HG03135 (cell line): ENCODE data around the gene GMPPA.

Experiments
- ATAC-seq: cut with Tn5 transposase; IDR thresholded peaks from one replicate; pipeline ENCODE4 v1.9.1; 2021; ENCODE audit warnings: mild to moderate bottlenecking, moderate library complexity; ENCODE audit not compliant: unreplicated experiment

The GMPPA gene

DNA sequence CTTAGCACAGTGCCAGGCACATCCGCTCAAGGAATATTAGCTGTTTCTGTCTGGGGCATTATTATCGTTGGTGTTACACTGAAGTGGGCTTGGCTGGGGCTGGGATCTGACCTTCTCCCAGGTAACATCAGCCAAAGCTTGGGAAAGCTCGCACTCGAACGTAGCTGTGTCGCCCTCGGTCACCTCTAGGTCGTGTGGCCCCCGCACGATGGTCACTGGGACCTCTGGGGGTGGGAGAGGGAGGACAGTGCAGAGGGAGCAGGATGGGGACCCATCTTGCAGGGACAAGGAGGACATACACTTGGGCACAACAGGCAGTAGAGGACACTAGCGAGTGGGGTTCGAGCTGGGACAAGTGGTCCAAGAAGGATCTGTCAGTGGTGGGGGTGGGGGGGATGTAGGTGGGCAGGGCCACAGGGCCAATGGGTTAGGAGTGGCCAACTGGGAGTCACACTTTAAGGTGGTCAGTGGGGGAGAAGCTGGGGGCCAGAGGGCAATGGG is 54.8 kb downstream of the GMPPA start:
- ATAC-seq: no peak

DNA sequence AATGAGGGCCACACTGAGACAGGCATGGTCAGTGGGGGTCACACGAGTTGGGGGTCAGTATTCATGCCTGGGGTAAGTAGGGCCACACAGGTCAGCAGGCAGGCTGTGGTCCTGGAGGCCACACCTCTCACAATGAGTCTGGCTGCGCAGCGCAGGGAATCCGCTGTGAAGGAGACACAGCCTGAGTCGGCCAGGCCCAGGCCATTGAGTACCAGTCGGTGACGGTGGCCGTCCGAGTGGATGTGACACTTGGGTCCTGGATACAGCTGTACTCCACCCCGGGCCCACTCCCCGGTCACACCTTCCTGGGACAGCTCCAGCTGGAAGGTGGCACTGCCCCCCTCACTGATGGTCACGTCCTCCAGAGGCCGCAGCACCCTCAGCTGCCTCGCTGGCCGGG is 55.7 kb downstream of the GMPPA start:
- no peak for ATAC-seq

DNA sequence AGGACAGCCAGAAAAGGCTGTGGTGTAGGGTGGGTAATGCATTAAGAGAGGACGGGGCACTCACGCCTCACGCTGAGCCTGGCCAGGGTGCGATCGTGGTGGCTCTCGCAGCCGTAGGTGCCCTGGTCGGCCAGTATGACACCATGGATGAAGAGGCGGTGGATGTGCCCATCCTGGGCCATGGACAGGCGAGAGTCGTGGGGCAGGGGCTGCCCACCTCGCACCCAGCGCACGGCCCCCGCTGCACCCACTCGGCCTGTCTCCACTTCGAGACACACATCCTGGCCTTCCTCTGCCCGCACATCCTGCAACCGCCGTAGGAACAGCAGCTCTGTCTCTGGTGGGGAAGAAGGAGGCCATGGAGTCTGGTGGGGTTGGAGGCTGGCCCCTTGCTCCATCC is 57.3 kb downstream of the GMPPA start:
- ATAC-seq: no peak

DNA sequence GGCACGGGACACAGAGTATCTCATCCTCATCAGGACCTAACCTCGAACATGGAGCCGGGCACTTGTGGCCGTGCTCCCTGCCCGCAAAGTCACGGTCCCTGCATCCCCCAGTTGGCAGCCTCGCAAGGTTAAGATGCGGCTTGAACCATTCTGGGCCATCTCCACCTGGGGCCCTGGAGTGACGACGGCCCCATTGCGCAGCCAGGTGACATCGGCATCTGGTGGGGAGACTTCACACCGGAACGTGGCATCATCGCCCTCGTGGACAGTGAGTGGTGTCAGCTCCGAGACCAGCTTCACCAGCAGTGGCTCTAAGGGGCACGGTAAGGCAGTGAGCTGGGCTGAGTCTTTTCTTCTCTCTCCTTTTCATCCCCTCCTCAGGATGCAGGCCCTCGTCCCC is 57.7 kb downstream of the GMPPA start:
- no peak for ATAC-seq
